ENCODE results near the gene KRTAP5-1. TPM values are rescaled to one million over a fixed set of nuclear protein-coding genes. Genes with fewer than 3 reads are reported as not detected.
"Not testable (repeated sequence)": the region's sequence is repeated elsewhere in the genome, so short reads cannot be mapped to it uniquely, and the experiment has no call there.

Gene KRTAP5-1
- polyA plus RNA-seq = 3.0 TPM
- long read RNA-seq, donor 1, partial matches to known transcripts = 0 of 4 reads
- long read RNA-seq, donor 1, other reads (novel, unspliced or antisense) = 0 of 4 reads
- long read RNA-seq, donor 2 = 0 reads
- long read RNA-seq, donor 3 = 0 reads
- long read RNA-seq, donor 4 = 0 reads
- long read RNA-seq, donor 5, partial matches to known transcripts = 0 of 1 reads
- long read RNA-seq, donor 5, other reads (novel, unspliced or antisense) = 0 of 1 reads
- long read RNA-seq, donor 6, partial matches to known transcripts = 0 of 2 reads
- long read RNA-seq, donor 6, other reads (novel, unspliced or antisense) = 0 of 2 reads
- long read RNA-seq, donor 7 = 0 reads
- long read RNA-seq, donor 8 = 0 reads
- long read RNA-seq, donor 9, partial matches to known transcripts = 0 of 2 reads
- long read RNA-seq, donor 9, other reads (novel, unspliced or antisense) = 0 of 2 reads
- long read RNA-seq, donor 10, partial matches to known transcripts = 0 of 3 reads
- long read RNA-seq, donor 10, other reads (novel, unspliced or antisense) = 0 of 3 reads
- long read RNA-seq, donor 11 = 0 reads

GRCh38 chr11:1584661-1585370 lies at the start of gene KRTAP5-1:
TSS of gene KRTAP5-1 (minus strand) at chr11:1585283. CDS start at chr11:1585249, 34 bp downstream.
- not testable (repeated sequence) for H3K27me3 ChIP-seq (ENCODE audit: control insufficient read depth, insufficient read depth, low read length); H3K9me3 ChIP-seq (ENCODE audit: control insufficient read depth, low read depth, low read length); H3K27ac ChIP-seq (ENCODE audit: low read length); H3K4me3 ChIP-seq (ENCODE audit: low read length); H3K36me3 ChIP-seq (ENCODE audit: control insufficient read depth, insufficient read depth, low read length); H3K4me1 ChIP-seq (ENCODE audit: control insufficient read depth, insufficient read depth, low read length); DNase-seq
- WGBS (ENCODE audit: insufficient coverage, low lambda C conversion rate) = no CpG with 5 or more reads among the region's 9 CpGs

GRCh38 chr11:1633864-1634263 lies 48.8 kb upstream of the KRTAP5-1 start:
- Histone ChIP-seq H3K36me3 (ENCODE audit: control insufficient read depth, insufficient read depth, low read length) (no peaks in the 10 kb centered on the region), H3K4me3 (ENCODE audit: low read length) (no peak overlapping the region), H3K4me1 (ENCODE audit: control insufficient read depth, insufficient read depth, low read length) (no peaks in the 10 kb centered on the region), H3K9me3 (ENCODE audit: control insufficient read depth, low read depth, low read length) (no peaks in the 10 kb centered on the region), H3K27ac (ENCODE audit: low read length) (no peak overlapping the region), H3K27me3 (ENCODE audit: control insufficient read depth, insufficient read depth, low read length) (peaks cover 18% of the 10 kb centered on the region)
- no peak for DNase-seq
- WGBS (ENCODE audit: insufficient coverage, low lambda C conversion rate) = no CpG with 5 or more reads among the region's 10 CpGs

GRCh38 chr11:1632053-1632714 lies 47.1 kb upstream of the KRTAP5-1 start:
- WGBS (ENCODE audit: insufficient coverage, low lambda C conversion rate) = no CpG with 5 or more reads among the region's 11 CpGs
- Histone ChIP-seq H3K9me3 (ENCODE audit: control insufficient read depth, low read depth, low read length) (no peaks in the 10 kb centered on the region), H3K4me1 (ENCODE audit: control insufficient read depth, insufficient read depth, low read length) (no peaks in the 10 kb centered on the region), H3K27ac (ENCODE audit: low read length) (no peak overlapping the region), H3K4me3 (ENCODE audit: low read length) (no peak overlapping the region), H3K36me3 (ENCODE audit: control insufficient read depth, insufficient read depth, low read length) (no peaks in the 10 kb centered on the region), H3K27me3 (ENCODE audit: control insufficient read depth, insufficient read depth, low read length) (peaks cover 22% of the 10 kb centered on the region)
- no peak for DNase-seq

GRCh38 chr11:1631066-1631568 lies 46.0 kb upstream of the KRTAP5-1 start:
- no peak for DNase-seq
- Histone ChIP-seq H3K4me3 (ENCODE audit: low read length) (no peak overlapping the region), H3K36me3 (ENCODE audit: control insufficient read depth, insufficient read depth, low read length) (no peaks in the 10 kb centered on the region), H3K4me1 (ENCODE audit: control insufficient read depth, insufficient read depth, low read length) (no peaks in the 10 kb centered on the region), H3K27me3 (ENCODE audit: control insufficient read depth, insufficient read depth, low read length) (peaks cover 22% of the 10 kb centered on the region), H3K27ac (ENCODE audit: low read length) (no peak overlapping the region), H3K9me3 (ENCODE audit: control insufficient read depth, low read depth, low read length) (no peaks in the 10 kb centered on the region)
- 60% methylated on average over 2 of the region's 13 CpGs for WGBS (ENCODE audit: insufficient coverage, low lambda C conversion rate)

- no peaks in the 10 kb centered on the region for H3K9me3 ChIP-seq (ENCODE audit: control insufficient read depth, low read depth, low read length)
- no peak overlapping the region for H3K27ac ChIP-seq (ENCODE audit: low read length)
- H3K36me3 ChIP-seq (ENCODE audit: control insufficient read depth, insufficient read depth, low read length) = no peaks in the 10 kb centered on the region
- H3K27me3 ChIP-seq (ENCODE audit: control insufficient read depth, insufficient read depth, low read length) = peaks cover 22% of the 10 kb centered on the region
- no peaks in the 10 kb centered on the region for H3K4me1 ChIP-seq (ENCODE audit: control insufficient read depth, insufficient read depth, low read length)
- no CpG with 5 or more reads among the region's 2 CpGs for WGBS (ENCODE audit: insufficient coverage, low lambda C conversion rate)
- H3K4me3 ChIP-seq (ENCODE audit: low read length) = no peak overlapping the region
- DNase-seq = no peak
Measured at GRCh38 chr11:1630271-1630670, 45.2 kb upstream of the KRTAP5-1 start.

GRCh38 chr11:1629326-1630185 lies 44.5 kb upstream of the KRTAP5-1 start, which contains the start of gene KRTAP5-5:
TSS of gene KRTAP5-5 (plus strand) at chr11:1629775. CDS start at chr11:1629841, 66 bp downstream.
- WGBS (ENCODE audit: insufficient coverage, low lambda C conversion rate) = 89% methylated on average over 3 of the region's 26 CpGs
- H3K9me3 ChIP-seq (ENCODE audit: control insufficient read depth, low read depth, low read length) = no peaks in the 10 kb centered on the region
- H3K4me1 ChIP-seq (ENCODE audit: control insufficient read depth, insufficient read depth, low read length) = no peaks in the 10 kb centered on the region
- no peak within 1 kb of the TSS for H3K27ac ChIP-seq (ENCODE audit: low read length)
- H3K36me3 ChIP-seq (ENCODE audit: control insufficient read depth, insufficient read depth, low read length) = no peaks in the 10 kb centered on the region
- peaks cover 22% of the 10 kb centered on the region for H3K27me3 ChIP-seq (ENCODE audit: control insufficient read depth, insufficient read depth, low read length)
- no peak within 1 kb of the TSS for H3K4me3 ChIP-seq (ENCODE audit: low read length)
- no peak for DNase-seq

- Histone ChIP-seq H3K4me1 (ENCODE audit: control insufficient read depth, insufficient read depth, low read length) (no peaks in the 10 kb centered on the region), H3K27me3 (ENCODE audit: control insufficient read depth, insufficient read depth, low read length) (peaks cover 22% of the 10 kb centered on the region)
Measured at GRCh38 chr11:1628506-1629325, 43.6 kb upstream of the KRTAP5-1 start.

GRCh38 chr11:1625541-1625940 lies 40.5 kb upstream of the KRTAP5-1 start:
- peaks cover 5% of the 10 kb centered on the region for H3K4me1 ChIP-seq (ENCODE audit: control insufficient read depth, insufficient read depth, low read length)
- no peaks in the 10 kb centered on the region for H3K36me3 ChIP-seq (ENCODE audit: control insufficient read depth, insufficient read depth, low read length)
- peaks cover 9% of the 10 kb centered on the region for H3K27me3 ChIP-seq (ENCODE audit: control insufficient read depth, insufficient read depth, low read length)
- 100% methylated on average over 1 of the region's 13 CpGs for WGBS (ENCODE audit: insufficient coverage, low lambda C conversion rate)
- no peak overlapping the region for H3K4me3 ChIP-seq (ENCODE audit: low read length)
- H3K9me3 ChIP-seq (ENCODE audit: control insufficient read depth, low read depth, low read length) = no peaks in the 10 kb centered on the region
- no peak for DNase-seq
- no peak overlapping the region for H3K27ac ChIP-seq (ENCODE audit: low read length)

More at GRCh38 chr11:1628506-1629325, 43.6 kb upstream of the KRTAP5-1 start:
- Histone ChIP-seq H3K4me3 (ENCODE audit: low read length) (no peak overlapping the region), H3K27ac (ENCODE audit: low read length) (no peak overlapping the region), H3K9me3 (ENCODE audit: control insufficient read depth, low read depth, low read length) (no peaks in the 10 kb centered on the region), H3K36me3 (ENCODE audit: control insufficient read depth, insufficient read depth, low read length) (no peaks in the 10 kb centered on the region)
- WGBS (ENCODE audit: insufficient coverage, low lambda C conversion rate) = no CpG with 5 or more reads among the region's 35 CpGs
- DNase-seq = peak; percentile 30 to 31

GRCh38 chr11:1624621-1625020 lies 39.5 kb upstream of the KRTAP5-1 start:
- H3K4me1 ChIP-seq (ENCODE audit: control insufficient read depth, insufficient read depth, low read length) = peaks cover 5% of the 10 kb centered on the region
- H3K4me3 ChIP-seq (ENCODE audit: low read length) = no peak overlapping the region
- WGBS (ENCODE audit: insufficient coverage, low lambda C conversion rate) = 80% methylated on average over 2 of the region's 16 CpGs
- H3K36me3 ChIP-seq (ENCODE audit: control insufficient read depth, insufficient read depth, low read length) = no peaks in the 10 kb centered on the region
- H3K27me3 ChIP-seq (ENCODE audit: control insufficient read depth, insufficient read depth, low read length) = peaks cover 9% of the 10 kb centered on the region
- H3K9me3 ChIP-seq (ENCODE audit: control insufficient read depth, low read depth, low read length) = no peaks in the 10 kb centered on the region
- DNase-seq = no peak
- H3K27ac ChIP-seq (ENCODE audit: low read length) = no peak overlapping the region
